ENCODE data around the gene MASP2. TPM values are rescaled to one million over a fixed set of nuclear protein-coding genes. Genes with fewer than 3 reads are reported as not detected.
A peak's percentile ranks its signal among the peaks of the same experiment; 100 is the strongest.
"Not testable (repeated sequence)": the region's sequence is repeated elsewhere in the genome, so short reads cannot be mapped to it uniquely, and the experiment has no call there.

Gene MASP2
- not detected in 2 replicates for total RNA-seq (2014; rRNA removed; shearing (Covaris generic))

- no peak for DNase-seq (ENCODE audit: low spot score)
Observed at GRCh38 chr1:11046625-11047365, at the start of gene MASP2. MASP2 (minus strand) TSS chr1:11047239; CDS start chr1:11047207, 32 bp downstream.

GRCh38 chr1:11083784-11084183 lies 36.7 kb upstream of the MASP2 start:
- not testable (repeated sequence) for DNase-seq (ENCODE audit: low spot score)

- DNase-seq (ENCODE audit: low spot score) = no peak
Observed at GRCh38 chr1:11080931-11081330, 33.9 kb upstream of the MASP2 start.

GRCh38 chr1:11078631-11079030 lies 31.6 kb upstream of the MASP2 start:
- DNase-seq (ENCODE audit: low spot score) = no peak

- not testable (repeated sequence) for DNase-seq (ENCODE audit: low spot score)
Observed at GRCh38 chr1:11073398-11073797, 26.4 kb upstream of the MASP2 start.

GRCh38 chr1:11072216-11072917 lies 25.3 kb upstream of the MASP2 start:
- no peak for DNase-seq (ENCODE audit: low spot score)

GRCh38 chr1:11071463-11072215 lies 24.6 kb upstream of the MASP2 start:
- no peak for DNase-seq (ENCODE audit: low spot score)

- no peak for DNase-seq (ENCODE audit: low spot score)
Observed at GRCh38 chr1:11070876-11071275, 23.8 kb upstream of the MASP2 start.

- no peak for DNase-seq (ENCODE audit: low spot score)
Observed at GRCh38 chr1:11068600-11069473, 21.8 kb upstream of the MASP2 start.

- DNase-seq (ENCODE audit: low spot score) = no peak
Observed at GRCh38 chr1:11067716-11068599, 20.9 kb upstream of the MASP2 start.

GRCh38 chr1:11065796-11066195 lies 18.8 kb upstream of the MASP2 start:
- DNase-seq (ENCODE audit: low spot score) = no peak

GRCh38 chr1:11064942-11065341 lies 17.9 kb upstream of the MASP2 start:
- no peak for DNase-seq (ENCODE audit: low spot score)

- DNase-seq (ENCODE audit: low spot score) = not testable (repeated sequence)
Observed at GRCh38 chr1:11063937-11064537, 17.0 kb upstream of the MASP2 start.

- DNase-seq (ENCODE audit: low spot score) = peak; percentile 79
Observed at GRCh38 chr1:11062965-11063401, 15.9 kb upstream of the MASP2 start.

- no peak for DNase-seq (ENCODE audit: low spot score)
Observed at GRCh38 chr1:11061652-11062365, 14.8 kb upstream of the MASP2 start.

GRCh38 chr1:11059968-11060830 lies 13.2 kb upstream of the MASP2 start, which contains the start of gene SRM:
SRM (minus strand) TSS chr1:11060018; CDS start chr1:11059943, 75 bp downstream.
- peak; percentile 83 for DNase-seq (ENCODE audit: low spot score)

- DNase-seq (ENCODE audit: low spot score) = no peak
Observed at GRCh38 chr1:11059155-11059967, 12.3 kb upstream of the MASP2 start.
